Measurements from ENCODE around the gene TMEM236.
"Not testable (repeated sequence)": the region's sequence is repeated elsewhere in the genome, so short reads cannot be mapped to it uniquely, and the experiment has no call there.

The TMEM236 gene, protein sequence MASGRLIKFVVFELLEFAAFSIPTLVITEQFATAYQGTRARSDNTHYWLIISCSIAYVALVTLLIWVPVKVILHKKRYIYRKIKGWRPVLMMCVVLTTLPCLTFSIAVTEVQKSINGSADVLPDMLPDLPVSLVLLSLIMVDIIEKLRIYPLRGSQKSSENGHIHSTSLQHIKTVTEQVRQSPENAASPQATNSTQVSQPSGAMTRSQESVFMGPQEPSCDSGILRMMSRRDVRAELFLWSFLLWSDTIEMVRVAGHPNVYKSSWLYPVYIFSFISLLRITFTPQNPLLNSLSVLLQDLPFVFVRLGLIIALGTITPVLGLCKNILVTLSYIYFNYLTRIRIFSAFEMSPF

DNA sequence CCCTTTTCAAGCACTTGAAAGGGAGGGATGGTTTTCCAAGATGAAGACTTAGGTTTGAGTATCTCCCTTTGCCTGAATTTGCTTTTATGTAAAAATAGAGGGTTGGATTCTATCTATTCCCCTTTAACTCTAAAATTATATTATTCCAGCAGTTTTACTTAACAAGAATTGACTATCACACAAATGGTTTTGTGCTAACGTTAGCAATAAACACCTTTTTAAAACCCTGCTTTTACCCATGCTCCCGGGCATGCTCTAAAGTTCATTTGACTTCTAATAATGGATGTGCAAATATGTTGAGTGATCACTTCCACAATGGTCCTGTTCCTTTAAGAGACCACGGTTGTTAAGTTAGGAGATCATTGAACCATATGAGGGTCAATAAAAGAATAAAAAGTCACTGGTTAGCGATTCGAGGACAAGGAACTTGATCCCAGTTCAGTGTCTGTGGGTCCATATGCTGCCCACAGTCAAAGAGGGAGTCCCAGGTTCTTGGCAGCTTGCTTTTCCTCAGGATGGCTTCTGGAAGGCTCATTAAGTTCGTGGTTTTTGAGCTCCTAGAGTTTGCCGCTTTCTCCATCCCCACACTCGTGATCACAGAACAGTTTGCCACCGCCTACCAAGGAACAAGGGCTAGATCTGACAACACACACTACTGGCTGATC, at the start of gene TMEM236:
TSS of gene TMEM236 (plus strand) at position 421 of the 665 bp plus-strand sequence. CDS start at position 516, 95 bp downstream.
- no peak for DNase-seq

DNA sequence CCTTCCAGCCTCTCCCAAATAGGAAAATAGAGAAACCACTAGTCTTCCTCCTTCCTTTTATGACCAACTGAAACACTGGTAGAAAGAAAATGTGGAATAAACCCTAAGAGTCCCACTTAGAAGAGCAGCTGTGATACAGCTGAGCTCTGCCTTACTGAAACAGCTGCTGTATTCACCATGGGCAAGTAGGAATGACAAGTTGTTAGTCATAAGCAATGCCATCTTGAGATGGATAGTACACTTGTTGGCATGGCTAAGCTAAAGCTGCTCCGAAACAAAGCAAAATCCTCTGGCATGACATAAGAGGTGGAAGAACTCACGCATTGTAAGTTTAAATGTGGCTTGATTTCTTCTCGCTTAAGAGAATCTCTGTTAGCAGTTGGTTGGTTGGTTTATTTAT, 48.3 kb upstream of the TMEM236 start:
- DNase-seq: no peak

DNA sequence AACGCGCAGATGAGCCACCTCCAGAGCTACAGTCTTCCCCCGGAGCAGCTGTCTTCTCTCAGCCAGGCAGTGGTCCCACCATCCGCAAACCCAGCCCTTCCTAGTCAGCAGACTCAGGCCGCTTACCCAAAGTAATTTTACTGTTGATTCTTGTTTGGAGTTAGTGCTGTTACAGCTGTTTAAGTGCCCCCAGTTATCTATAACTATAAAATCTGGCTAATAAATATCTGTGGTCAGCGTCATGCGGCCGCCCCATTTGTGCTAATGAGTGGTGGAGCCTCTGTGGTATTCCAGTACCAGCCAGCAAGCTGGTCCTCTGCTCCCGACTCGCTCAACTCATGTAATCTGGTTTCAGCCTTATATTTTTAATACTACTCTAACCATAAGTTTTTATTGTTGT, 43.2 kb upstream of the TMEM236 start:
- DNase-seq: no peak

DNA sequence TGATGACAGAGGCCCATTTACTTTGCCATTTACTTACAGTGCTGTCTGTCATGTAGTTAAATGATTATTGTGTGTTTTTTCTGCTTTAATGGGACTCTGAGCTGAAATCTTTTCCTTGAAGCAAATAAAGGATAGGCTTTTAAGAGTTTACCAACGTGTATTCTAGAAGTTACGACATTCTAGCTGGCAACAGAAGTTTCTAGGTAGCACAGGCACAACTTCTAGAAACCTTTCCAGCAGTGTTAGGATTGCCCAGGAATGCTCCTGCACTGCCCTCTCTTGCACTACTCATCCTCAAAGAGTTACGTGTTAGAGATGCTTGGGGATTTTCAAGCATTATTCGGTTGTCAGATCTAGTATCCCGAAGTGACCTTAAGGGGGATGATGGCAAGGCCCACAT, 42.5 kb upstream of the TMEM236 start:
- no peak for DNase-seq

DNA sequence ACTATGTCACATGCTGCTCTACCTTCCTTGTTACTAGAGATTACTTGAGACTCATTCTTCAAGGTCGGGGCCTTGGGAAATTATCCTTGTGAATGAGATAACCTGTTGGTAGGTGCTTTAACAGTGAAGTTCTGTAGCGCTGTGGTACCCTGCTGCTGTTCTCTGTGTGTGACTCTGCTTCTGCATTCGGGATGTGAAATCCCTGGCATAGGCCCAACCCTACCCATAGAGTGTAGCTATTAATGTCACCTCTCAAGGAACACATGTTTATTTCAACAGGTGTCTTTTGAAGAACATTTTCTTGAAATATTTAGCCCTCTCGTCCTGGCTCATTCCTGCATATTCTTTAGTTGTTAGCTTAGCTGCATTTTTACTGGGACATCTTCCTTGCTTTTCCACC, 41.8 kb upstream of the TMEM236 start:
- no peak for DNase-seq

DNA sequence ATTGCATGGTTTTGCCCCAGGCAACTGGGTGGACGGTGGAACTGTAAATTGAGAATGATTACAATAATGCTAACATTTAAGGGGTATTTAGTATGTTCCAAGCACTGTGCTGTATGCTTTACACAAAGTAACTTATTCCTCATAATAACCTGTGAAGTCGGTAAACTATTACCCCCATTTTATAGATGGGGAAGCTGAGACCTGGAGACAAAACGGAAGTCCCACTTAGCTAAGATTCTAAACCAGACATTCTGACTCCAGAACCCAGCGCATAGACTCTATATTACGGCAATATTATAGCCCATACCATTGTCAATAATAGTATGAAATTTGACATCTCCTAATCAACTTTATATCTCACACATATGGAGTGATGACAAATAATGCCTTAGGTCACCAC, 39.9 kb upstream of the TMEM236 start:
- DNase-seq: no peak

DNA sequence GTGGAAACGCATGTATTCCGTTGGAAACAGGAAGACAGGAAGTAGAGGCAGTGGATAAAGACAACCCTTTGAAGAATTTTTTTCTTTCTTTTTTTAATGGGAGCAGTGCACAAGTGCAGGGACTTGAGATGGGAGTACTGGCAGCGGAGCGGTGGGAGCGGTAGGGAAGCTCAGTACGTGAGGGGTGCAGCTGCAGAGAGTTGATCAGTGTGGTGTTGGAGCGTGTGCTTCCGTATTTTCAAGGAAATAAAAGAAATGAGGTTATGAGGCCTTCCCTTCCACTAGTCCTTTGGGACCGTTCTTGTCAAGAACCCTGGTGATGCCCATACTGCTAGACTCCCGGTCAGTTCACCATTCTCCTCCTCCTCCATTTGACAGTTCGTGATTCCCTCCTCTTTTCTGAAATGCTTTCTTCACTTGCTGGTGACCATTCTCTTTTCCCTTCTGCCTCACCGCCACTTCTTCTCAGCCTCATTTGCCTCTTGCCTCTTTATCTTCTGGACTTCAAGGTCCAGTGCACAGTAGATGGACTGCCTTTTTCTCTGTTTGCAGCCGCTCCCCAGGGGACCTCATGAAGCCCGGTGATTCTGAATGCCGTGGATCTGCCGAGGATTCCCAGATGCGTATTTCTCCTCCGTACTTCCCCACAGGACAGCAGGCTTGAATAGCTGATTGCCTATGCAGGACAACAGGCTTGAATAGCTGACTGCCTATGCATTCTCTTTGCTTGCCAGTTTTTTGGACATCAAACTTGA, 39.1 kb upstream of the TMEM236 start:
- DNase-seq: no peak

DNA sequence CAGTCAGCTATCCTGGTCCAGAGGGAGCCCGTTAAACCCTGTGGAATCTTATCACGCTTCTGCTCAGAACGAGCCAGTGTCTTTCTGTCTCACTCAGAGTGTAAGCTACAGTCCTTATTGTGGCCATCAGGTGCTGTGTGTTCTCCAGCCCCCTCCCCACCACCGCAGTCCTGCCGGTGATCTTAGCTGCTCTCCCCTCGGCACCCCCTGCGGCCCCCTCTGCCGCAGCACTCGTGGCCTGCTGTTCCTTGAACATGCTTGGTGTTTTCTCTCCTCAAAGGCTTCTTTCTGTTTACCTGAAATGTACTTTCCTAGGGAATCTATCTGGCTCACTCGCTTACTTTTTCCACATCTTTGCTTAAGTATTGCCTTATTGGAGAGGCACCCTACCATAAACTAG, 38.2 kb upstream of the TMEM236 start:
- no peak for DNase-seq

DNA sequence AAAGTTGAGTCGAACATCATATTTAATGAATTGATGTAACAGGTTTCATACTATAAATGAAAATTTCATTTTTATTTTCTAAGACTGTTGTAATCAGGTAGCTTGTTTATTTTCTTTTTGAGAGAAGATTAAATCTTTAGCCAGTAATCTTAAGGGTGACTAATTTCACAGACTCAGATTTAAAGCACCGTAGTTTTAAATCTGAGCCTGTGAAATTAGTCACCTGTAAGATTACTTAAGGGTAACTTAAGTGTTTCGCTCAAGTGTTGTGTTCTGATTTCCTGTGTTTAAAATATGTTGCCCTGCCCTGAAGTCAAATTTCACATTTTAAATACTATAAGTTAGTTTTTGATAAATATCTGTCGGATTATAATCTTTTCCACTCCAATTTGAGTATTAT, 35.8 kb upstream of the TMEM236 start:
- no peak for DNase-seq

DNA sequence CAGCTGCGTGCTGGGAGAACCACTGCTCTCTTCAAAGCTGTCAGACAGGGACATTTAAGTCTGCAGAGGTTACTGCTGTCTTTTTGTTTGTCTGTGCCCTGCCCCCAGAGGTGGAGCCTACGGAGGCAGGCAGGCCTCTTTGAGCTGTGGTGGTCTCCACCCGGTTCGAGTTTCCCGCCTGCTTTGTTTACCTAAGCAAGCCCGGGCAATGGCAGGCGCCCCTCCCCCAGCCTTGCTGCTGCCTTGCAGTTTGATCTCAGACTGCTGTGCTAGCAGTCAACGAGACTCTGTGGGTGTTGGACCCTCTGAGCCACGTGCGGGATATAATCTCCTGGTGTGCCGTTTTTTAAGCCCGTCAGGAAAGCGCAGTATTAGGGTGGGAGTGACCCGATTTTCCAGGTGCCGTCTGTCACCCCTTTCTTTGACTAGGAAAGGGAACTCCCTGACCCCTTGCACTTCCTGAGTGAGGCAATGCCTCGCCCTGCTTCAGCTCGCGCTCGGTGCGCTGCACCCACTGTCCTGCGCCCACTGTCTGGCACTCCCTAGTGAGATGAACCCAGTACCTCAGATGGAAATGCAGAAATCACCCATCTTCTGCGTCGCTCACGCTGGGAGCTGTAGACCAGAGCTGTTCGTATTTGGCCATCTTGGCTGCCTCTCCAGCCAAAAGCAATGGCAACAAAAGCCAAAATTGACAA, 29.5 kb upstream of the TMEM236 start:
- DNase-seq: not testable (repeated sequence)

DNA sequence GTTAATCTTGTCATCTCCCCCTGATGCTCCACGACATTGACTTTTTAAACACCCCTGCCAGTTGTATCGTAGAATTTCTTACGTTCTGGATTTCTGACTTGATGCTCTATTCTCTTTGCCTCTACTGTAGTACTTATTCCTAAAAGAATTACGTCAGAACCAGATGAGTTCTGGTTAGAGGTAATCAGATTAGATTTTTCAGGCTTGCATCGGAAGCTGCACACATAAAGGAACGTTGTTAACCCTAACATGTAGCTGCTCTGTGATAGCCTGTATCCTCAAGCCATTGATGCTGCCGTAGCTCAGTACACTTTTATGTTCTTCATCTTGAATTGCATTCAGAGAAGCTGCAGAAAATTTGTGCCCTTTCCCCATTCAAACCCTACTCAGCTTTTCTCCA, 26.3 kb upstream of the TMEM236 start:
- DNase-seq: no peak

DNA sequence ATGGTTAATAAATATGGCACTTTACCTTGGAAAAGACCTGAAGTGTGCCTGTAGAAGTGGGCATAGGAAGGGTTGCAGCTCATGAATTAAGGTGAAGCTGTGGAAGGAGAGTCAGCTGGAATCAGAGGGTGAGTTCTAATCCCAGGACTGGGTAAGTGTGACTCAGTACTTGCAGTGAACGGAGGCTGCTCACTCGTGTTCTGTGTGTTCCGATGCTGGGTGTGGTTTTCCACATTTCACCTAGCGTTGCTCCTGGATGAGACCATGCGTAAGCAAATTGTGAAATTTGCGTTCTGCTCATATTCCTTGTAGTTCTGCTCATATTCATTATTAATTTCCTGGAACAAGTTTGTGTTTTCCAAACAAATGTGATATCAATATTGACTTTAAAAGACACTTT, 22.4 kb upstream of the TMEM236 start:
- no peak for DNase-seq

DNA sequence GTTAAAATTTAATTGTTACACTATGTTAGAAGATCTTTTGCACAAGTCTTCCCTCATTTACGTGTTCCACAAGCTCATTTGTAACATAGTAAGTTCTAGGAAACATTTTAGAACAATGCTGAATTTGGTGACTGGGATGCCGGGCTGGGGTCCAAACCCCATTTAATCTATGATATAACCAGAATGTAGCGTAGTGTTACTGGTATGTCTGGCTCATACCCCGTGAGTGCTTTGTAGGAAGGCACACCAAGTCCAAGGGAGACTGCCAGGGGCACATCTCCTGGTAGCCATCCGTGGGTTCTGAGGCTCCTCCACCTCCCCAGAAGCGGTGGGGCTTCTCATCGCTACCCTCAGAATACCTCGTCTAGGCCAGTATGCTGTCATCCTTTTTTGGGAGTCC, 21.3 kb upstream of the TMEM236 start:
- DNase-seq: no peak

DNA sequence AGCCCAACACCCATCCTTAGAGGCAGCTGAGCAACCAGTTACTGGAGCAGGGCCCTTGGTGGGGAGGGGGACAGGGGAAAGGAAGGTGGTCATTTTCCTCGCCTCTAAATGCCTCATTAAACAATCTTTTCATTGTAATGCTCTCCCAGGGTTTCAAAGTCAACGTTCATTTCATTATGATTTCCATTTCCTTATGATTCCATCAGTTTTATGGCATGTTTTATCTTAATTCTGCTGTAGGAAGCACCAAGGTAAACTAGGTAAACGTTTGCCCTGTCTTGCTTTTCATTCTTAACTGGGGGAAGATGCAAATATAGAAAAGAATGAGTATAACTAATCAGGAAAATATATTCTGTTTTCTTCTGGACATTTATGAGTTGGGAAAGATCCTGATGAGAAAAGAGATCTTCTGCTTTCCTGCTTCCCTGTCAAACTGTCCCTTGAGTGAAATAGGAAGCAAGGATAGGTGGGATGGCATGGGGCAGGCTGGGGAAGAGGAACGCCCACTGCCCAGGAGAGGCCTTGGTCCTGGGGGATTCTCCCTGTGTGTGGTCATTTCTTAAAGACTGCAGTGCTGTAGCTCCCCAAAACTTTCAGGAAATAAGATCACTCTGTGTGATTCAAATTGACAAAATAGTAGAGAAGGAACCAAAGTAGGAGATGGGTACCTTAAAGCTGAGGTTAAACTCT, 20.5 kb upstream of the TMEM236 start:
- DNase-seq: no peak

DNA sequence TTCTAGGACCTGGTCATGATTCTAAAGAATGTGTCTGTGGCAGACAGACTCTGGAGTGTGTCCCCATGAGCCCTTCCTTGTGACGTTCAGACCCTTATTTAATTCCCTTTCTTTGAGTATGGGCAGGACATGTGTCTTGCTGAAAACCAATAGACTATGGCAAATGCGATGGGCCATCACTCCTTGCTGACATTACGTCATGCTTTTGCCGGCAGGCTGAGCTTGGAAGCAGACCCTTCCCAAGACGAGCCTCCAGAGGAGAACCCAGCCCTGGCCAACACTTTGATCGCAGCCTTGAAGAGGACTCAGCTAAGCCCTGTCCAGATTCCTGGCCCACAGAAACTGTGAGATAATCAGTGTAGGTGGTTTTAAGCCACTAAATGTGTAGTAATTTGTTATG, 18.4 kb upstream of the TMEM236 start:
- no peak for DNase-seq

DNA sequence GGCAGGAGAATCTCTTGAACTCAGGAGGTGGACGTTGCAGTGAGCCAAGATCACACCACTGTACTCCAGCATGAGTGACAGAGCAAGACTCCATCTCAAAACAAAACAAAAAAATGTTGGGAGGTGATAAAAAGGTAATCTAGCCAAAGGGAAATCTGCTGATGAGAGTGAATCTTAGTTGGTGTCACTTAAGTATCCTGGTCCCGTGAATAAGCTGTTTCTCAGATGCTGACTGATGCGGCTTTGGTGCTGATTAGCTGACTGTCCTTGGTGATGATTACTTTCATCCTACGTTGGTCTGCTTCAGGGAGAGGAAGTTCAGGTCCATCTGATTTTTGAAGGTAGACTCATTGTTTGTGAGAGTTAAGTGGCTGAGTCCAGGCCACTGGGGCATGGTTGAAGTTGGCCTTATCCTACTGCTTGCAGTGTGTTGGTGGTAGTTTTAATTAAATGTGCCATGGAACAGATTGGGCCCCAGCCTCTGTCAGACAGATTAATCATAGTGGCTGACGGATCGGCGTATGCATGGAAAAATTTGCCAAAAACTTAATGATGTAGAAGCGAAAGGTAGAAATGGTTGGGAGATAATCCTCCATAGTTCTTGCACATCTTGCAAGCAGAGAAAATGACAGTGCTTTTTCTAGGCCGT, 17.4 kb upstream of the TMEM236 start:
- no peak for DNase-seq

DNA sequence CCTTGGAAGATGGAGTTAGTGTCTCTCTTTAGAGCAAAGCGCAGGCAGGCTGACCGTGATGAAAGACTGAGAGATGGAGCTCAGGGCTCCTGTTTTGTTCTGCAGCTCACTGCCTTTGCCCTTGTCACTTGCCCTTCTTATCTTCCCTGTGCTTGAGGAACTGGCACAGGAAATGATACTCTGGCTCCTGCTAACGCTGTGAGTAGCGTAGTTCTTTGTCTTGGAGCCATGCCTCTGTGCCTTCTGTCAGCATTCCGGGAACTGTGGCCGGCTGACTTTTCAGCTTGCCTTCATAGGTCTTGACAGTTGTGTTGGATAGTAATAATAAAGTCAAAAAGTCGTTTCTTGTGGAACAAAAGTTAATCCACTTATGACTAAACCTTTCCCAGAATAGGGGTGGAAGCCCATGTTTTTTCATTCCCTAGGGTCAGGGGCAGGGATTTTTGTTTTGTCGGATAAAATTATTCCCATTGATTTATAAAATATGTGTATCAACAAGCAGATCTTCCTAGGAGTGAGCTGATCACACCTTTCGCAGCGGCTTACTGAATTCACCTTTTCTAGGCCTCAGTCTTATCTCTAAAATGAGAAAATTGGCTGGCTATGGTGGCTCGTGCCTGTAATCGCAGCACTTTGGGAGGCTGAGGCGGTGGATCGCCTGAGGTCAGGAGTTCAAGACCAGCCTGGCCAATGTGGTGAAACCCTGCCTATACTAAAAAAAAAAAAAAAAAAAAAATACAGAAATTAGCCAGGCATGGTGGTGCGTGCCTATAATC, 16.6 kb upstream of the TMEM236 start:
- DNase-seq: no peak

DNA sequence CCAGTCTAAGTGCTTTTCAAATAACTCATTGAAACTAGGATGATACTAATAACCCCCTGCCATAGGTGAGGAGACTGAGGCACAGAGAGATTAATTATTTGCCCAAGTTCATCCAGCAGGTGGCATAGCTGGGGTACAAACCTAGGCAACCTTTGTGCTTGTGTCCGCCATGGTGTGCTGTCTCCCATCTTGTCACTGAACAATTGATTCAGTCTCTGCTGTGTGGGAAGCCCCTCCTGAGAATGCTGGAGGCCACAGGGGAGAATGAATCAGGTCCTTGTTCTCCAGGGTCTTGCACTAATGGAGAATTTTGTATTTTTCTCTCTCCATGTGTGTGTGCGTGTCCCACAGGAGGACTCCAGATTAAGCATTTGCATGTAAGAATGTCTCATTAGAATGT, 15.8 kb upstream of the TMEM236 start:
- DNase-seq: no peak

DNA sequence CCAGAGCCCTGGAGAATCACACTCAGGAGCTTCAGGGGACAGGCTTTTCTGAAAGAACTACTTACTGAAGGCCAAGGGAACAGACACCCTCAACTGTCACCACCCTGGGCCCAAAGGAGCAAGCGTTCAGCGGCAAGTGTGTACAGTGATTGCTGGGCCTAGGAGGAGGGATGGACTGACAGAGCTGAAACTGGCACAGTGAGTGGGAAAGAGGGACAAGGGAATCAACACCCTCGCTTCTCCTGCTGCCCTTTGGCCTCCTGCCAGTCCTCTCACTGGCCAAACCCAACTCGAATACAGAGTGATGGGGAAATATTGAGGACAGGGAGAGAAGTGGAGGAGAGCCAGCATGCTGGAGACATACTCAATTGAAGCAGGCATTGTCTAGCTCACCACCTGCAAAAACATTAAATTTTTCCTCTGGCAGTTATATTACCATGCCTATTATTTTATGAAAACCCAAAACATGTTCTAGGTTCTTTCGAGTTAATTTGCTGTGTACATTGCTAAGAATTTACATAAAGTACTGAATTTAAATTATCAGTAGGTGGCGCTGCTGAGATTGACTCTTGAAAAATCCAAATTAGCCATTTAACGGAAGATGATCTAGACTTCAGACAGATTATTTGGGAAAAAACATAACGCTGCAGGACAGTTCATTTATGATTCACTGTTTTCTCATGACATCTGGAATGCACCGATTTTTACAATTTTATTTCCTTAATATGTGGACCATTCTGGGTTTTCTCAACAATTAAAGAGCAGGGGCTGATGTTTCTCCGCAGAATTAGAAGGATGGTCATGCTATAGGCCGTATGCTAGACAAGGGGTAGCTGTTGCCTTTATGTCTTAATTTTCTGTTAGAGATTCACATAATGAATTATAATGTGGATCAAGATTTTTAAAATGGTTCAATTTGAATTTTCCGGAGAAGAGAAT, 14.7 kb upstream of the TMEM236 start:
- DNase-seq: no peak

DNA sequence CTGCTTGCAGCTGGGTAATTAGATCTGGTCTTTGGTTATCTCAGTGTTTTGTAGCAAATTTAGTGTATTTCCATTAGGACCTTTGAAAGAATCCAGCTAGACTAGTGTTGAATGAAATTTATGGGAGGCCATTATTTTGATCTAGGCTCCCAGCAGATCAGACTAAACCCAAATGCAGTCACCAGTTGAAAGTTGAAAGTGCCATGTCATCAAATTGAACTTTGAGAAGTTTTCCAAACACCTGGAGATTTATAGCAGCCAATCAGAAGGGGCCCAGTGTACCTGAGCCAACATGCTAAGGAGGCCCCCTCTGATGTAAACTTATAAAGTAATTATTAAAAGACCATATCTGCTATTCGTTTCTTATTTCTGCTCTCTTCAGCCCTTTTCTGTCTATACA, 11.3 kb upstream of the TMEM236 start:
- DNase-seq: no peak

Measured in KG1 (cell line).